ENCODE results near the gene PRKAG2. TPM values are rescaled to one million over a fixed set of nuclear protein-coding genes. Genes with fewer than 3 reads are reported as not detected.

Gene PRKAG2
- total RNA-seq, 1 donor, result 42.7 TPM

GRCh38 chr7:151566897-151567320, 310.0 kb downstream of the PRKAG2 start:
- Histone ChIP-seq H3K9me3 (ENCODE audit: low read depth, low read length) (no peaks in the 10 kb centered on the region), H3K27me3 (ENCODE audit: insufficient read depth, low read length) (no peaks in the 10 kb centered on the region), H3K4me3 (ENCODE audit: low read length) (no peak overlapping the region), H3K4me1 (ENCODE audit: insufficient read depth, low read length) (no peaks in the 10 kb centered on the region)

DNA sequence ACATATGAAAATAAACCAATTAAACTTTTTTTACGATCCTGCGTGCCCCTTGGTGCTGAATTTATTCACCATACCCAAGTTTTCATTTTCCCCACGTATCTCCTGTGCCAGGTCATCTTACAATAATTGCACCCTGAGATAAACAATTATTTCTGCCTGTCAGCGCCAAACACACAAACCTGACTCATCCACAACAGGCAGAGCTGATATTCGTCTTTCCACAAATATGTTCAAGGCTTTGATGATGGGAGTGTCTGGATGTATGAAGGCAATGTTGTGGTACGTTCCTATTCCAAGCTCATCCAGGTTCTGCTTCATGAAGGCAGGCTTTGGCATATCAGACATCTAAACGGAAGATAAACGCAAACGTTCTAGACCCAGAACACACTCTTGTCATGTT, 311.4 kb downstream of the PRKAG2 start:
- H3K4me1 ChIP-seq (ENCODE audit: insufficient read depth, low read length), result no peaks in the 10 kb centered on the region
- H3K4me3 ChIP-seq (ENCODE audit: low read length), result no peak overlapping the region
- no peaks in the 10 kb centered on the region for H3K27me3 ChIP-seq (ENCODE audit: insufficient read depth, low read length)
- no peaks in the 10 kb centered on the region for H3K9me3 ChIP-seq (ENCODE audit: low read depth, low read length)

- Histone ChIP-seq H3K4me3 (ENCODE audit: low read length) (no peak overlapping the region), H3K27me3 (ENCODE audit: insufficient read depth, low read length) (no peaks in the 10 kb centered on the region), H3K9me3 (ENCODE audit: low read depth, low read length) (no peaks in the 10 kb centered on the region), H3K4me1 (ENCODE audit: insufficient read depth, low read length) (no peaks in the 10 kb centered on the region)
These were observed 316.7 kb downstream of the PRKAG2 start for GRCh38 chr7:151560243-151560642.

DNA sequence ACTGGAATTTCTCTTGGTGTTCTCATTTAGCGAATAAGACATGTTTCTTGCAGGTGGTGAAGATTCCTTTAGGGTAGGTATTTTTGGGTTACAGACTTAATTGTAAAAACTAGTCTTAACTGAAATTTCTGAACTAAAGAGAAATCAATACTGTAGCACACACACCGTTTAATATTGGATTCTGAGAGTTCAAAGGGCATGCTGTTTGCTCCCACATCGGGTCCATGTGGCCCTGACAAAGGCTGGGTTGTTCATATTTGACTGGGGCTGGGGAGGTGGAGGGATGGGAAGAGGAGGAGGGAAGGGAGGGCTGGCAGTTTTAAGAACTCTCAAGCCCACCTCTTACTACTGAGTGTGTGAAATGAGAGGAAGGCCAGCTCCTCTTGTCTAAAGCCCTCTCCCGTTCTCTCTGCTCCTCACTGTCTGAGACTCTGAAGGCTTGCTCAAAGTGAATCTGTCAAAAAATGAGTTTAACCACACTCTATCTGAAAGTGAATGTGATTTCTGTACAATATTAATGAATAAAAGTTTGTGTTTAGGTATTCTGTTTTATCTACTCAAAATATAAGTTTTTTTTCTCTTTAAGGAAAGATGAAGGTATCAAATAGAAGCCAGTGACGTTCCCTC, 317.2 kb downstream of the PRKAG2 start:
- Histone ChIP-seq H3K4me3 (ENCODE audit: low read length) (no peak overlapping the region), H3K27me3 (ENCODE audit: insufficient read depth, low read length) (no peaks in the 10 kb centered on the region), H3K9me3 (ENCODE audit: low read depth, low read length) (no peaks in the 10 kb centered on the region), H3K4me1 (ENCODE audit: insufficient read depth, low read length) (no peaks in the 10 kb centered on the region)

GRCh38 chr7:151558575-151558974, 318.3 kb downstream of the PRKAG2 start:
- no peaks in the 10 kb centered on the region for H3K27me3 ChIP-seq (ENCODE audit: insufficient read depth, low read length)
- H3K4me3 ChIP-seq (ENCODE audit: low read length), result no peak overlapping the region
- no peaks in the 10 kb centered on the region for H3K9me3 ChIP-seq (ENCODE audit: low read depth, low read length)
- H3K4me1 ChIP-seq (ENCODE audit: insufficient read depth, low read length), result no peaks in the 10 kb centered on the region

DNA sequence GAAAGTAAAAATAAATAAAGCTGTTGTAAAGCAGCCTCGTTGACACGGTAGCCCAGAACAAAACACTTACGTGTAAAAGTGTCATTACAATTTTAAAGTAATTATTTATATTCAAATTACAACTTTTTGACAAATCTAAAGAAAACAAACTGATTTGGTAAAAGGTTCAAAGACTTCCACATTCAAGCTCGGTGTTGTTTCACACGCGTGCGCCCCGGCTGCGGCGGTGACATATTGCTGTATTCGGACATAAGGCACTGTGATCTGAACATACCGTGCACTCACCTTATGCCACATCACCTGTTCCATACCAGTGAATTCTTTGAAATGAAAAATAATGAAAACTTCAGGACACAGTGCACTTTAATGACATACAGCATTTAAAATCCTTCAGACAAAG, 320.3 kb downstream of the PRKAG2 start:
- Histone ChIP-seq H3K27me3 (ENCODE audit: insufficient read depth, low read length) (no peaks in the 10 kb centered on the region), H3K4me1 (ENCODE audit: insufficient read depth, low read length) (no peaks in the 10 kb centered on the region), H3K9me3 (ENCODE audit: low read depth, low read length) (no peaks in the 10 kb centered on the region), H3K4me3 (ENCODE audit: low read length) (no peak overlapping the region)

DNA sequence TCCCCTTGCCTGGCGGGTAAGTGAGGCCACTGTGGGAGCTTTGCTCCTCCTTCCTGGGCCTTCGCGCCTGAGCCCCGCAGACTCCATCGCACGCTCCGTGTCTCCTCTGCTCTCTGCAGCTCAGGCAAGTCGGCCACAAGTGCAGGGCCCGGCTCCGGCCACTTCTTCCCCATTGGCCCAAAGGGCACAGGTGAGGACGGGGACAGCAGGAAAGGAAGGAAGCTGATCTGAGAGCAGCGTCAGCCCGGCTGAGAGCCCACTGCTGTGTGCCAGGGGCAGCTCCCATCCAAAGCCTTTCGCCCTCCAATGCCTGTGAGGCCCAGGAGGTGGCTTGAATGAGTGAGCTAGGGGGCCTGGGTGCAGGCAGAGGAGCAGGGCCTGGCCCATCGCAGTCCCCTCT, 323.6 kb downstream of the PRKAG2 start:
- no peak overlapping the region for H3K4me3 ChIP-seq (ENCODE audit: low read length)
- H3K9me3 ChIP-seq (ENCODE audit: low read depth, low read length), result no peaks in the 10 kb centered on the region
- no peaks in the 10 kb centered on the region for H3K4me1 ChIP-seq (ENCODE audit: insufficient read depth, low read length)
- H3K27me3 ChIP-seq (ENCODE audit: insufficient read depth, low read length), result no peaks in the 10 kb centered on the region

DNA sequence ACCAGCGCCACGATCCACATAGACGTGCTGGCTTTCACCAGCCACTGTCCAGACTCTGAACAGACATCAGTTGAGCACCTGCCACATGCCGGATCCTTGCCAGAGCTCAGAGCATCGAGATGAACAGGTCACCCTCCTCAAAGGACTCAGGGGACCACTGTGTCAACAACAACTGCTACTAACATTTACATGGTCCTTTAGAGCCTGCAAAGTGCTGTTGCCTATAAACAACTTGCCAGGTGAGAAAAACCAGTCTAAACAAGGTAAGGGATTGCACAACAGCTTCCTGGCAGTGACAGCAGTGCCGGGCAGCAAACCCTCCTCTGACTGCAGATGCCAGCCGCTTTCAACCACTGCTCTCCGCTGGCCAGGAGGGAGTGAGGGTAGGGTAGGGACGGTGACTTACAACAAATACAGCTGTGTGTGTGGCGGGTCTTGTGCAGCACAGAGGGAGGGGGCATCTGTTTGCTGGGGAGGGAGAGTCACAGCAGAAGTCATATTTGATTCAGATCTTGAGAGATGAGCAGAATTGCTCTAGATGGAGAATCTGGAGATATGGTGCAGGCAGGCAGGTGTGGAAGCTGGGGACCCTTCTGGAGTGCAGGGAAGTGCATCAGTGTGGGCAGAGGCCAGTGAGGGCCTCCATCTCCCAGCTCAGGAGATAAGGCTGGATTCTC, 324.4 kb downstream of the PRKAG2 start:
- no peak overlapping the region for H3K4me3 ChIP-seq (ENCODE audit: low read length)
- no peaks in the 10 kb centered on the region for H3K9me3 ChIP-seq (ENCODE audit: low read depth, low read length)
- no peaks in the 10 kb centered on the region for H3K4me1 ChIP-seq (ENCODE audit: insufficient read depth, low read length)
- no peaks in the 10 kb centered on the region for H3K27me3 ChIP-seq (ENCODE audit: insufficient read depth, low read length)

DNA sequence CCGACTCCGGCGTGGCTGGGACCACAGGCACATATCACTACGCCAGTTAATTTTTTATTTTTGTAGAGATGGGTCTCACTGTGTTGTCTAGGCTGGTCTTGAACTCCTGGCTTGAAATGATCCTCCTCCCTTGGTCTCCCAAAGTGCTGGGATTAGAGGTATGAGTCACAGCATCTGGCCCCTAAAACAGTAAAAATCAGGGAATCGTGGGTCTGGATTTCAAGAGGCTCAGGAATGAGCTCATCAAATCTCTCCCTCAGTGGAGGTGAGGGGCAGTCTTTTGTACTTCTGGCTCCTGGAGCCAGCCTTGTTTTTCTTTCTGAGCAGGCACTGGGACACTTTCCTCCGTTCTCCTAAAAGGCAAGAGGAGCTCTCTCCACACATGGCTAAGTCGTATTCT, 325.1 kb downstream of the PRKAG2 start:
- no peak overlapping the region for H3K4me3 ChIP-seq (ENCODE audit: low read length)
- no peaks in the 10 kb centered on the region for H3K27me3 ChIP-seq (ENCODE audit: insufficient read depth, low read length)
- H3K9me3 ChIP-seq (ENCODE audit: low read depth, low read length), result no peaks in the 10 kb centered on the region
- no peaks in the 10 kb centered on the region for H3K4me1 ChIP-seq (ENCODE audit: insufficient read depth, low read length)

DNA sequence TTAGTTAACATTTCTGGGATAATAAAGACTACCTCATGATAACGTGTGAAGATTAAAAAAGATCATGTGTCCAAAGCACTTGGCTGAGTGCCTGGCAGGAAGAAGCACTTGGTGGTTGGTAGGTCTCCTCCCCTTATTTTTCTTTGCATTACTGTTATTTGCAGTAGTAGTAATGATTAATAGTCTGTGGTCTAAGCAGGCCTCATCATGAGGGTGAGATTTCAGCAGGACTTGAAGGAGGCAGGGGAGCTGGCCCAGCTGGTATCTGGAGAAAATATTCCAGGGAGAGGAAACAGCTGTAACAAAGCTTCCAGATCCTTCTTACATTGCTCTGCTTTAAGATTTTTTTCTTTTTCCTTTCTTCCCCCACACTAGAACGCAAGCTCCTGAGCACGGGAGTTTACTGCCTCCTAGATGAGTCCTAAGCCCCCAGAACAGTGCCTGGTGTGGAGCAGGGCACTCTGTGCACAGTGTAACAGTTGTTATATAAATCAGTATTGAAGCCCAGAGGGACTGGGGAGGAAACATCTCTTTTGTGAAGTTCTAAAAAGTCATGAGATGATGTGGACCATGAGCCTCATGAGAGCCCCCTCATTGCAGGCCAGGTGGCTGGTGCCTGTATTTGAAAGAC, 326.1 kb downstream of the PRKAG2 start:
- H3K4me3 ChIP-seq (ENCODE audit: low read length), result no peak overlapping the region

DNA sequence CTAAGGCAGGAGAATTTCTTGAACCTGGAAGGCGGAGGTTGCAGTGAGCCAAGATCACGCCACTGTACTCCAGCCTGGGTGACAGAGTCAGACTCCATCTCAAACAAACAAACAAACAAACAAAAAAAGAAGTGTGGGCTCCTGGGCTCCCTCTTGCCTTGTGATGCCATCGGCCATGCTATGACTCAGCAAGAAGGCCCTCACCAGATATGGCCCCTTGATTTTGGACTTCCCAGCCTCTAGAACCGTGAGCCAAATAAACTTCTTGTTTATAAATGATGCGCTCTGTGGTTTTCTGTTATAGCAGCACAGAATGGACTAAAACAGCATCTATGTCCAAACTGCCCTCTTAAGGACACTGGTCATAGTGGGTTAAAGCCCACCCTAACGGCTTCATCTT, 327.3 kb downstream of the PRKAG2 start:
- Histone ChIP-seq H3K4me3 (ENCODE audit: low read length) (no peak overlapping the region), H3K27me3 (ENCODE audit: insufficient read depth, low read length) (no peaks in the 10 kb centered on the region), H3K9me3 (ENCODE audit: low read depth, low read length) (no peaks in the 10 kb centered on the region), H3K4me1 (ENCODE audit: insufficient read depth, low read length) (no peaks in the 10 kb centered on the region)

More for the DNA sequence above, 326.1 kb downstream of the PRKAG2 start:
- no peaks in the 10 kb centered on the region for H3K27me3 ChIP-seq (ENCODE audit: insufficient read depth, low read length)
- H3K4me1 ChIP-seq (ENCODE audit: insufficient read depth, low read length), result no peaks in the 10 kb centered on the region
- no peaks in the 10 kb centered on the region for H3K9me3 ChIP-seq (ENCODE audit: low read depth, low read length)

- H3K4me3 ChIP-seq (ENCODE audit: low read length), result no peak overlapping the region
- no peaks in the 10 kb centered on the region for H3K4me1 ChIP-seq (ENCODE audit: insufficient read depth, low read length)
- H3K9me3 ChIP-seq (ENCODE audit: low read depth, low read length), result no peaks in the 10 kb centered on the region
- H3K27me3 ChIP-seq (ENCODE audit: insufficient read depth, low read length), result no peaks in the 10 kb centered on the region
These were observed 327.8 kb downstream of the PRKAG2 start for GRCh38 chr7:151549083-151549482.

- Histone ChIP-seq H3K4me3 (ENCODE audit: low read length) (no peak overlapping the region), H3K9me3 (ENCODE audit: low read depth, low read length) (no peaks in the 10 kb centered on the region), H3K27me3 (ENCODE audit: insufficient read depth, low read length) (peaks cover 2% of the 10 kb centered on the region), H3K4me1 (ENCODE audit: insufficient read depth, low read length) (no peaks in the 10 kb centered on the region)
These were observed 332.7 kb downstream of the PRKAG2 start for GRCh38 chr7:151544183-151544582.

- Histone ChIP-seq H3K4me1 (ENCODE audit: insufficient read depth, low read length) (no peaks in the 10 kb centered on the region), H3K4me3 (ENCODE audit: low read length) (no peak overlapping the region), H3K27me3 (ENCODE audit: insufficient read depth, low read length) (peaks cover 2% of the 10 kb centered on the region), H3K9me3 (ENCODE audit: low read depth, low read length) (no peaks in the 10 kb centered on the region)
These were observed 334.2 kb downstream of the PRKAG2 start for GRCh38 chr7:151542606-151543130.

DNA sequence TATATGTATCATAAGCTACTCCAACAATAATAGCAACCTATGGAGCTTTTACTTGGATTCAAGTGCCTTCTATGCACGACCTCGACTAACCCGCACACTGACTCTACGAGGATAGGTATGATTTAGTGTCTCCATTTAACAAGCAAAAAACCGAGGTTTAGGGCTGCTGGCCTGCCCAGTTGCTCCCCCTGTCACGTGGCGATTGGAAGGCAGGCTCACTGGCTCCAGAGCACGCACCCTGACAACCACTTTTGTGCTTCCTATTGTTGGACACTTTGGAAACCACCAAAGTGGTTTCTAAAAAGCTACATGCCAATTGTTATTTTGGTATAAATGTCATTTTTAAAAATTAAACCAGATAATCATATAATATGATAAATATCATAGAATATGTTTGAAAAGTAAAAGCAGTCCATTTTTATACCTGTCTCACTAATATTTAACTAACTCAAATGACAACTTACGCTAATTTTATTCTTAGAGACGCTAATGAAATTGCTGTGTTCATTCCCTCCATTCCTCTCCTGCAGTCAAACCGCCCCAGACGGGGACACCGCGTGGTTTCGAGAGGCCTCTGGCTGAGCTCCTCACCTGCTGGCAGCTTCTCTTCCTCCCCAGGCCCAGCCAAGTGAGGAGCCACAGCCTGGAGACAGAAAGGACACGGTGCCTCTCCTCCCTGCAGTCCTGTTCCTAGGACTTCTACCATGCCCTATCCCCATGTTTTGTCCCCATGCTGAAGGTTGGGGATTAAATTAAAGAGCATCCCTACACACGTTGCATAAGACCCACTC, 335.0 kb downstream of the PRKAG2 start:
- Histone ChIP-seq H3K27me3 (ENCODE audit: insufficient read depth, low read length) (peaks cover 2% of the 10 kb centered on the region), H3K9me3 (ENCODE audit: low read depth, low read length) (no peaks in the 10 kb centered on the region), H3K4me3 (ENCODE audit: low read length) (no peak overlapping the region), H3K4me1 (ENCODE audit: insufficient read depth, low read length) (no peaks in the 10 kb centered on the region)

All from mononuclear cell (primary cell).